Fibroblast of lung (primary cell): ENCODE results near the gene PDE10A. TPM values are rescaled to one million over a fixed set of nuclear protein-coding genes. Genes with fewer than 3 reads are reported as not detected.
"Not testable (repeated sequence)": the region's sequence is repeated elsewhere in the genome, so short reads cannot be mapped to it uniquely, and the experiment has no call there.

Experiments
- DNase-seq, 2 donors: peaks; one replicate each; pipeline versions ENCODE4 v3.0.0 to v3.0.0-alpha.2; 2010; ENCODE audit warnings: low read depth in 2 of 2
- H2AFZ ChIP-seq: 2 replicates; pipeline ENCODE4 v1.5.1; 2012; ENCODE audit warnings: low read length, control low read depth, inconsistent platforms
- H3K27ac ChIP-seq: 2 replicates; pipeline ENCODE4 v1.5.1; 2011; ENCODE audit warnings: low read length, control low read depth; ENCODE audit not compliant: insufficient read depth
- H3K27me3 ChIP-seq: 2 replicates; pipeline ENCODE4 v1.5.1; 2011; ENCODE audit warnings: mild to moderate bottlenecking, low read length; ENCODE audit not compliant: control insufficient read depth, insufficient read depth
- H3K36me3 ChIP-seq: 2 replicates; pipeline ENCODE4 v1.5.1; 2011; ENCODE audit warnings: low read length; ENCODE audit not compliant: control insufficient read depth, insufficient read depth
- H3K4me1 ChIP-seq: 2 replicates; pipeline ENCODE4 v1.5.1; 2011; ENCODE audit warnings: low read length; ENCODE audit not compliant: control insufficient read depth, insufficient read depth; ENCODE audit errors: extremely low read depth
- H3K4me2 ChIP-seq: 2 replicates; pipeline ENCODE4 v1.5.1; 2011; ENCODE audit warnings: low read length, control low read depth; ENCODE audit not compliant: insufficient read depth; ENCODE audit errors: extremely low read depth
- H3K4me3 ChIP-seq, 4 experiments: fragments of 200-600 bp in 1 of 4; sonication (generic) in 1 of 4; replicated peaks in 1 of 4; 2 replicates each; pipeline ENCODE4 v1.5.1; 2011 to 2016; ENCODE audit warnings: low read length in 4 of 4, low read depth in 3 of 4, mild to moderate bottlenecking in 3 of 4, control low read depth in 2 of 4, inconsistent platforms in 1 of 4, mixed read lengths in 1 of 4; ENCODE audit not compliant: insufficient read depth in 1 of 4; ENCODE audit errors: control extremely low read depth in 1 of 4
- H3K79me2 ChIP-seq: 2 replicates; pipeline ENCODE4 v1.5.1; 2012; ENCODE audit warnings: mild to moderate bottlenecking, low read length, inconsistent platforms; ENCODE audit not compliant: control insufficient read depth, insufficient read depth
- H3K9ac ChIP-seq: 2 replicates; pipeline ENCODE4 v1.5.1; 2011; ENCODE audit warnings: mild to moderate bottlenecking, low read length, control low read depth; ENCODE audit not compliant: insufficient read depth
- H3K9me3 ChIP-seq: 2 replicates; pipeline ENCODE4 v1.5.1; 2012; ENCODE audit warnings: low read depth, low read length; ENCODE audit not compliant: control insufficient read depth, insufficient read depth
- H4K20me1 ChIP-seq: 2 replicates; pipeline ENCODE4 v1.5.1; 2011; ENCODE audit warnings: low read length; ENCODE audit not compliant: control insufficient read depth, insufficient read depth; ENCODE audit errors: extremely low read depth
- EZH2 ChIP-seq: IDR thresholded peaks from 2 replicates; pipeline ENCODE4 v1.5.1; 2012; ENCODE audit warnings: low read length, control low read depth, mild to moderate bottlenecking; ENCODE audit errors: missing control alignments
- polyA plus RNA-seq, 2 donors: library from polyadenylated mRNA; depleted of rRNA in 1 of 2; stranded (reverse) in 1 of 2; unstranded in 1 of 2; fragments of >200 nt; gene quantifications; 2 replicates each; pipeline ENCODE4 v1.2.1, GENCODE V29; 2011 to 2012; ENCODE audit warnings: missing spikeins in 1 of 2
- total RNA-seq: library from RNA; depleted of rRNA; stranded (reverse); fragments of >200 nt; gene quantifications from 2 replicates; pipeline ENCODE4 v1.2.1, GENCODE V29; 2014
- TF ChIP-seq, protein P1 (sequence below), 2 donors: IDR thresholded peaks in 1 of 2; conservative IDR thresholded peaks in 1 of 2; 1 replicate in 1 of 2; 2 replicates in 1 of 2; pipeline ENCODE4 v1.5.1; 2011 to 2012; ENCODE audit warnings: low read length in 2 of 2, control low read depth in 1 of 2, inconsistent platforms in 1 of 2, low read depth in 1 of 2, mild to moderate bottlenecking in 1 of 2

Gene PDE10A
- total and polyA plus RNA-seq, 2 donors (not counting 1 experiment from before 2014, with no cell fraction given): under 0.01 to 0.19 TPM

DNA sequence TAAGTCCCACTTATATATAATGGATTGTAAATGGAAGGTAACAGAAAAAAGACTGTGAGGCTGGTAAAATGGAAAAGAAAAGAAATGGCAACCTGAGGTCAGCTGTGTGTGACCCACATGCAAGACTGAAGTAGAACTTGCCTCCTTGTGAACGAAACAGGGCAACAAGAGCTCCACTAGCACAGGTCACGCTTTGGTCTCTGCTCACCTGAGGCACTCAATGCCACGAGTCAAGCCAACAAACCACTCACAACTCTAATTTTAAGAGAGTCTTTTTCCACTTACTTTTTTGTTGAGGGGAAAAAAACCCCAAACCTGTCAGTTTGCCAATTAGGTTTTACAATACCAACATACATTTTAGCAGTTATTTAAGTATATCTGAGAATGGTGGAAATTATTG, 65.2 kb downstream of the PDE10A start:
- no peak for TF ChIP-seq EZH2
- TF ChIP-seq, protein P1, sequence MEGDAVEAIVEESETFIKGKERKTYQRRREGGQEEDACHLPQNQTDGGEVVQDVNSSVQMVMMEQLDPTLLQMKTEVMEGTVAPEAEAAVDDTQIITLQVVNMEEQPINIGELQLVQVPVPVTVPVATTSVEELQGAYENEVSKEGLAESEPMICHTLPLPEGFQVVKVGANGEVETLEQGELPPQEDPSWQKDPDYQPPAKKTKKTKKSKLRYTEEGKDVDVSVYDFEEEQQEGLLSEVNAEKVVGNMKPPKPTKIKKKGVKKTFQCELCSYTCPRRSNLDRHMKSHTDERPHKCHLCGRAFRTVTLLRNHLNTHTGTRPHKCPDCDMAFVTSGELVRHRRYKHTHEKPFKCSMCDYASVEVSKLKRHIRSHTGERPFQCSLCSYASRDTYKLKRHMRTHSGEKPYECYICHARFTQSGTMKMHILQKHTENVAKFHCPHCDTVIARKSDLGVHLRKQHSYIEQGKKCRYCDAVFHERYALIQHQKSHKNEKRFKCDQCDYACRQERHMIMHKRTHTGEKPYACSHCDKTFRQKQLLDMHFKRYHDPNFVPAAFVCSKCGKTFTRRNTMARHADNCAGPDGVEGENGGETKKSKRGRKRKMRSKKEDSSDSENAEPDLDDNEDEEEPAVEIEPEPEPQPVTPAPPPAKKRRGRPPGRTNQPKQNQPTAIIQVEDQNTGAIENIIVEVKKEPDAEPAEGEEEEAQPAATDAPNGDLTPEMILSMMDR (conservative IDR thresholded peaks at IDR 0.05 in 1 of 2, IDR thresholded peaks at IDR 0.05 in 1 of 2; ENCODE audit: low read depth in 1 of 2, low read length in 2 of 2): no peak
- no peaks in the 10 kb centered on the region for H3K27me3 ChIP-seq
- no peak overlapping the region for H2AFZ ChIP-seq
- no peaks in the 10 kb centered on the region for H3K79me2 ChIP-seq
- no peaks in the 10 kb centered on the region for H3K36me3 ChIP-seq
- H3K4me3 ChIP-seq: no peak overlapping the region
- H3K4me1 ChIP-seq: no peaks in the 10 kb centered on the region
- no peak overlapping the region for H3K27ac ChIP-seq
- no peak overlapping the region for H3K4me2 ChIP-seq
- no peaks in the 10 kb centered on the region for H3K9me3 ChIP-seq
- no peak overlapping the region for H3K9ac ChIP-seq
- DNase-seq: no peak
- no peaks in the 10 kb centered on the region for H4K20me1 ChIP-seq

DNA sequence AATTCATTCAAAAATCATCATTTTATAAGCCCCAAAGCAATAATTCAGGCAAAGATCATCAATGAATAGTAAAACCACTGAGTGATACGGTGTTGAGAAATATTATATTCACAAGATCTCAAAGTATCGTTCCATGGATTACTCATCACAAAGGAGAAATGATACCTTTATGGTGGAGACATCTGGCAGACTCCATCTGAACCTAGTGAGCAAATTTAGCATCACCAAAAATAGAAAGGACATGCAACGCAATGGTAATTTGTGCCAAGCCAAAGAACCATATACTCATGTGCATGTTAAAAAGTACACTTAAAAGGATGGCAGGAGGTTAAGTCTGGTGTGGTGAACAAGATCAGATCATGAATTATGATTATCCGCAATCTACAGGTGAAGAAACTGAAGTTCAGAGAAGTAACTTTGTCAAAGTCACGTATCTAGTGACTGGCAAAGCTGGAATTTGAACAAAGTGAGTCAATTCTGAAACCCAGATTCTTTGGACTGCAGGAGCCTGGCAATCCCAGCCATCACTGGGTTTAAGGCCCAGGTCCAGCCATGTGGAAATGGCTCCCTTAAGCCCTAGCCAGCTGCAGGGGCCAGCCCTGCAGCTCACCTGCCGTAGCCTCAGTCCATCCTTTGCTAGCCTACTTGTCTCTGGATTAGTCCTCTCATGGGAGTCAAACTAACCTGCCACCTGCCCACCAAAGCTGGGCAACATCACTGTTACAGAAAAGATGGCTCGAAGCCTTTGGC, 68.3 kb downstream of the PDE10A start:
- TF ChIP-seq, protein P1 (conservative IDR thresholded peaks at IDR 0.05 in 1 of 2, IDR thresholded peaks at IDR 0.05 in 1 of 2; ENCODE audit: low read depth in 1 of 2, low read length in 2 of 2): no peak
- TF ChIP-seq EZH2: no peak
- no peaks in the 10 kb centered on the region for H3K27me3 ChIP-seq
- H3K79me2 ChIP-seq: no peaks in the 10 kb centered on the region
- no peaks in the 10 kb centered on the region for H3K4me1 ChIP-seq
- H3K9ac ChIP-seq: no peak overlapping the region
- no peak for DNase-seq
- H3K27ac ChIP-seq: no peak overlapping the region
- H4K20me1 ChIP-seq: no peaks in the 10 kb centered on the region
- H3K36me3 ChIP-seq: no peaks in the 10 kb centered on the region
- H2AFZ ChIP-seq: no peak overlapping the region
- H3K4me2 ChIP-seq: no peak overlapping the region
- no peak overlapping the region for H3K4me3 ChIP-seq
- H3K9me3 ChIP-seq: no peaks in the 10 kb centered on the region

DNA sequence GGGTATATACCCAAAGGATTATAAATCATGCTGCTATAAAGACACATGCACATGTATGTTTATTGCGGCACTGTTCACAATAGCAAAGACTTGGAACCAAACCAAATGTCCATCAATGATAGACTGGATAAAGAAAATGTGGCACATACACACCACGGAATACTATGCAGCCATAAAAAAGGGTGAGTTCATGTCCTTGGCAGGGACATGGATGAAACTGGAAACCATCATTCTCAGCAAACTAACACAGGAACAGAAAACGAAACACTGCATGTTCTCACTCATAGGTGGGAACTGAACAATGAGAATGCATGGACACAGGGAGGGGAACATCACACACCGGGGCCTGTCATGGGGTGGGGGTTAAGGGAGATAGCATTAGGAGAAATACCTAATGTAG, 70.1 kb downstream of the PDE10A start:
- H3K9ac ChIP-seq, H3K27me3 ChIP-seq, H4K20me1 ChIP-seq, H2AFZ ChIP-seq, H3K4me3 ChIP-seq, DNase-seq, H3K9me3 ChIP-seq, H3K79me2 ChIP-seq, H3K4me1 ChIP-seq, H3K4me2 ChIP-seq, H3K36me3 ChIP-seq, H3K27ac ChIP-seq: not testable (repeated sequence)
